ENCODE data around the gene GPC1.

GRCh38 chr2:240399419-240400324 lies 35.8 kb upstream of the GPC1 start:
- TF ChIP-seq SUZ12 (IDR thresholded peaks at IDR 0.05; ENCODE audit: low read depth, low read length) (no peak), ELK4 (CRISPR knock-in tag; IDR thresholded peaks at IDR 0.05; ENCODE audit: borderline replicate concordance) (no peak), RFXAP (CRISPR knock-in tag; IDR thresholded peaks at IDR 0.05; ENCODE audit: borderline replicate concordance) (no peak), RFX5 (IDR thresholded peaks at IDR 0.05; ENCODE audit: low read depth, low read length) (no peak), USF2 (IDR thresholded peaks at IDR 0.05; ENCODE audit: low read depth, low read length) (no peak), USF2 (CRISPR knock-in tag; IDR thresholded peaks at IDR 0.05; ENCODE audit: borderline replicate concordance) (no peak), MYC (CRISPR knock-in tag; IDR thresholded peaks at IDR 0.05; ENCODE audit: borderline replicate concordance) (no peak), MAZ (IDR thresholded peaks at IDR 0.05; ENCODE audit: borderline replicate concordance, low read depth, low read length) (no peak), MAZ (CRISPR knock-in tag; IDR thresholded peaks at IDR 0.05; ENCODE audit: low read depth) (no peak), ZNF777 (CRISPR knock-in tag; IDR thresholded peaks at IDR 0.05) (no peak), MXI1 (IDR thresholded peaks at IDR 0.05; ENCODE audit: borderline replicate concordance, low read depth, low read length) (no peak), CTCF (CRISPR knock-in tag; IDR thresholded peaks at IDR 0.05) (no peak), POLR2A (IDR thresholded peaks at IDR 0.05; ENCODE audit: insufficient read depth in 1 of 2, low read depth in 2 of 2, low read length in 2 of 2) (no peak)
